GM18498 (cell line): Measurements from ENCODE around the gene TMEM245.
A peak's percentile ranks its signal among the peaks of the same experiment; 100 is the strongest.

Source experiments
- ATAC-seq: cut with Tn5 transposase; IDR thresholded peaks from one replicate; pipeline ENCODE4 v1.9.1; 2021; ENCODE audit warnings: mild to moderate bottlenecking, moderate library complexity; ENCODE audit not compliant: unreplicated experiment

Gene TMEM245

DNA sequence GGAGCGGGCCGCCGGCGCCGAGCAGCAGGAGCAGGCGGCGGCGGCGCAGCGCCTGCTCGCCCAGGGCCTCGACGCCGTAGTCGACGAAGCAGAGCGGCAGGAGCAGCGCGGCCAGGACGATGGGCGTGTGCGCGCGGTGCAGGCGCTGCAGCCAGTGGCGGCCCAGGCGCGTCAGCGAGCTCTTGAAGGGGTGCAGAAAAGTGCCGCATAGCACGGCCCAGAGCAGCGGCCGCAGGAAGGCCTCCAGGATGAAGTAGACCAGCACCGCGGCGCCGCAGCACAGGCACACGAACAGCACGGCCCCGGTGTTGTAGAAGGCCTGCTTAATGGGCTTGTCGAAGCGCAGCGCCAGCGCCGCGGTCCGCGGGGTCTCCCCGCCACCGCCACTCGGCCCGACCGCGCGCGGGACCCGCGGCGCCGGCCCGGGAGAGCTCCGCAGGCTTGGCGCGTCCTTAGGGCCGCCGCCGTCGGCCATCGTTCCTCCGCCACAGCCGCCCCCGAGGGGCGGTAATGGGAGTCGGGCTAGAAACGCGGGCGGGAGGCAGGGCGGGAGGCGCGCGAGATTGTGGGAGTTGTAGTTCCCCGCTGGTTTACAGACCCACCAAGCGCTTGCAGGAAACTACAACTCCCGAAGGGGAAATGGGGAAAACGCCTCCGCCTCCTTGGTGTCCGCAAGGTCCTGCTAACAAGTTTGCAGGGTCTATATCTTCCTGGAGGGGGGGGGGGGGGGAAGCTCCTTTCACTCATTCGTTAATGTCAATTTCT lies at the start of gene TMEM245:
Gene TMEM245, minus strand, starts transcription at position 509 of the 765 bp plus-strand sequence. Its CDS starts 34 bp downstream, at position 475.
- peak; percentile 94 for ATAC-seq

DNA sequence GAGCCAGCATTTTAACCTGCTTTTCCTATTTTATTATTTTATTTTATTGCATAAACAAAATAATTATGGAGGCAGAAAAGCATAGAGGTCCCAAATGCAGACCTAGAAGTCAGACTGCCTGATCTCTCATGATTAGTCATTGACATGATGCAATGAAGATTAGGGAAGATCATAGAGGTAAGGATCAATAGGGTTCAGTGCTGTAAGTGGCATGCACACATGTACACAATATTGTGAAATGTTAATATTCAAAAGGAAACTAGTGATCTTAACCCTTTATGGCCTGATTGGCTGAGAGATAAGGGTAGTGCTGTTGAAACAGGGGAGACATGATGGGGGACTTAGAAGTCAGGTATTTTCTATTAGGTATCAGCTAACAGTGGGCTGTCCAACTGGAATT lies 48.4 kb upstream of the TMEM245 start:
- ATAC-seq, result no peak

DNA sequence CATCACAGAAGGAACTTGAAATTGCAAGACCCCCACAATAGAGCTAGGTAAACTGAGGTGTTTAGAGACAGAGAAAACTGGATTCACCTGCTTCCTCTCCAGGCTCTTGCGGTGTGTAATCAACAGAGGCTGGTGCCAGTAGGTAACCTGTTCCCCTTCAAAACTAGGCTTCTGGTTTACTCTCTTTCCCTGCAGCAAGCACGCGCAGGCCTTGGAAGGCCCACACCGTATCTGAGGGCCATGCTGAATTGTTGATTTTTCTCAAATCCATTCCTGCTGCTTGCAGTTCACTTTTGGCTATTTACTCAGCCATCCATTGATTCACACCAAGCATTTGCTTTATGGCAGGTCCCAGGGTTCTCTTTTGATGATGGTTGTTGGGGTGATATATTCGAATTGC lies 48.0 kb upstream of the TMEM245 start:
- ATAC-seq, result no peak

DNA sequence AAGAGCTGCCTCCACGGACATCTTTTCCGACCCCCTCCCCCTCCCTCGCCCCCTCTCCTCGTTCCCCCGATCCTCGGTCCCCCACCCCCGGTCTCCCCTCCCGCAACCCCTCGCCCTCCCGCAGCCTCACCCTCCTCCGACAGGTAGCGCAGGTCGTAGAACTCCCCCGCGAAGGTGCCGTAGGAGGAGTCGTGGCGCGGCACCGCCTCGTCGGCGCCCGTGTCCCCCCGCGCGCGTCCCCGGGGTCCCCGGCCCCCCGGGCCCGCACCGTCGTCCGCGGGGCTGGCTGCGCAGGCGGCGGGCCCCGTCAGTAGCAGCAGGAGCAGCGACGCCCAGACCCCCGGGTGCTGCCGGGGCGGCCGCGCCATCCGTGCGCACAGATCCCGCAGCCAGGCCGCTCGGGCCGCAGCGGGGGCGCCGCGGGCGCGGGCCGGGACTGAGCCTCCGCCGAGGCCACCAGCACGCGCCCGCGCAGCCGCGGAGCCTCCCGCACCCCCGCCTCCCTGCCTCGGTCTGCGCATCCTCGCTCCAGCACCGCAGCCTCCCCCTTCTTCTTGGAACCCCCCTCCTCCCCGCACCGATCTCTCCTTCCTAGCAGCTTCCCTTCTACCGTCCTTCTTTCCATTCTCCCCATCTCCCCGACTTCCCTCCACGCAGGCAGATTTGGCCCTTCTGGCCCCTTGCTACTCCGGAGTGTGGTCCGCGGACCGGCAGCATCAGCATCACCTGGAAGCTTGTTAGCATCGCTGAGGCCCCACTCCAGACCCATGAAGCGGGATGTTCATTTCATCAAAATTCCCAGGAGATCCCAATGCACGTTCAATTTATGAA lies 47.2 kb upstream of the TMEM245 start, which contains the start of gene FRRS1L:
Gene FRRS1L, minus strand, starts transcription at position 479 of the 831 bp plus-strand sequence. Its CDS starts 111 bp downstream, at position 368.
- no peak for ATAC-seq

DNA sequence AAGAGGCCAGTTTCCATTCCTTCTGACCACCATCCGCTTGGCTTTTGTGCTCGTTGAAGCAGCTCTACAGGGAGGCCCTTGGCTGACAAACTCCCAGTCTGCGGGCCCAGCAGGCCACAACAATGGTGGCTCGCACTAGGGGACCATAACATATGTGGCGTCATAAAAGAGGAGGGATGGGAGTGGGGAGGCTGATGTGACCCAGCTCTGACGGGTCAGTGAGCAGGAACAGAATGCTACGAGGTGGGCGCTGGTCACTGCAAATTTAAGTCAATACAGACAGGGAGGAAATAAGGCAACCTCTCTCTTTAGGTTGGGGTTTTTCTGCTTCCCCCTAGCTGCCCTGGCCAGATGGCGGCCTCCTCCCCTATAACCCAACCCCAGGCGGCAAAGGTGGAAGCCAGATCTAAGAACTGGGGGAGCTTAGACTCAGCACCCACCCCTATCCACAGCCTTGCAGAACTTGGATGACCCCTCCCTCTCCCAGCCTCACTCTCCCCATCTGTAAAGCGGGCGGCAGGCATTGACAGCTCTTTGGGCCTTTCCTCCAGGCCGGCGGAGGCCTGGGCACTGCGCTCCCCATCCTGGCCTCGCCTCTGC lies 46.5 kb upstream of the TMEM245 start:
- no peak for ATAC-seq

DNA sequence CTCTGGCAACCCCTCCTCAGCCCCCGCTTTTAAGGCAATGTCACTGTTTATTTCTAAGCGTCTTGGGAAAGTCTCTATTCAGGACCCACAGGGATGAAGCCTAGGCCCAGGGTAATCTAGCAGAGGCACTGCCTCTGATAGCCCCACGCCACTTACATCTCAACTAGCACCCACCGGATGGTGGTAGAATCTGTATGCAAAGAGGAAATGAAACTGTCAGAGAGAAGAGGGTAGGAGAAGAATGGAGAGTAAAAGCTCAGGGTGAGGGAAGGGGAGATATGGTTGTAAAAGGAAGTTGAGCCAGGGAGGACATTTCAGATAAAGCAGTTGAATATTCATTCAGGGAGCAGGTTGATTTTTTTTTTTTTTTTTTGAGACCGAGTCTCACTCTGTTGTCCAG lies 44.3 kb upstream of the TMEM245 start:
- ATAC-seq, result peak; percentile 86

DNA sequence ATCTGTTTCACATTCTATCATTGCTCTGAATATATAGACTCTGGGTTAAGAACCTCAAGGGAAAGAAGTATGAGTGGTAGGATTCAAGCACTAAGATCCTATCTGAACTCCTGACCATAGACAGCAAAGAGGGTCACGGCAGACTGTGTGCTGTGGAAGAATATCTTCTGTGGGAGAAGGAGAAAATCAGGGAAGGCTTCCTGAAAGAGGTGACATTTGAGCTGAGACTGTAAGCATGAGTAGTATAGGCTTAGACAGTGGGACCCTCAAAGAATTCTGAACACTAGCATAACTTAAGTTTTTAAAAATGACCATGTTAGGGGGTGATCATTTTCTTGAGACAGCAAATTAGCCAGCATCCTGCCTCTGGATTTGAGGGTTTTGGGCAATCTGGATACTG lies 43.4 kb upstream of the TMEM245 start:
- ATAC-seq, result no peak

DNA sequence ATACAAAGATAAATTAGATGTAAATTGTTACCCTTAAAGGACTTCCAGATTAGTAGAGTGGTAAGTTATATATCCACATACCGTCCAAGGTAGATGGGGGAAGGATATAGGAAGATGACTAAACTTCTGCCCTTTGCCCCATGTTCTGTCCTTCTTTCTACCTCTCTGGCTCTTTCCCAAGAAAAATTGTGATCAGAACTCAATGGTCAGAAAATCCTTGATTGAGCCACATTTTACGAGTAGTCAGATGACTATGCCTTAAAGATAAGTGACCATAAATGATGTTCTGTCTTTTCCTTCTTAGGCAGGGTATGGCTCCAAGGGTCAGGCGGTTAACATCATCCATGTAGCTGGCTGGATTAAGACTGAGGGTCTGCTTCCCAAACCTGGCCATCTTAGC lies 42.9 kb upstream of the TMEM245 start:
- ATAC-seq, result no peak

DNA sequence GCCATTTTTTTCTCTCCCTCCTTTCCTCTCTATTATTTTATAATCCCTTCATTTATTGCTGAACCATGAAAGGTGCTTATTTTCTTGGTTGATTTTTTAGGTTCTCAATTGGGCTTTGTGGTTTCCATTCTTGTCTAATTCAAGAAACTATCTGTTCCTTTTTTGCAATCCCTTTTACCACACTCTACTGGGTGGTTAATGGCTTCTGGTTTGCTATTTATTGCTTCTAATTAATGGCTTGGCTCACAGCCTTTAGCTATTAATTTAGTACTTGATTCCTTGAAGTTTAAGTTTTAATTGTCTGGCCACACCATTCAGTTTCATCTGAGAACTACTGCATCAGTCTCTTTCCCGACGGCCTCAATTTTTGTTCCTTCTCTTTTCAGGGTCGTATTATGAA lies 41.7 kb upstream of the TMEM245 start:
- no peak for ATAC-seq

DNA sequence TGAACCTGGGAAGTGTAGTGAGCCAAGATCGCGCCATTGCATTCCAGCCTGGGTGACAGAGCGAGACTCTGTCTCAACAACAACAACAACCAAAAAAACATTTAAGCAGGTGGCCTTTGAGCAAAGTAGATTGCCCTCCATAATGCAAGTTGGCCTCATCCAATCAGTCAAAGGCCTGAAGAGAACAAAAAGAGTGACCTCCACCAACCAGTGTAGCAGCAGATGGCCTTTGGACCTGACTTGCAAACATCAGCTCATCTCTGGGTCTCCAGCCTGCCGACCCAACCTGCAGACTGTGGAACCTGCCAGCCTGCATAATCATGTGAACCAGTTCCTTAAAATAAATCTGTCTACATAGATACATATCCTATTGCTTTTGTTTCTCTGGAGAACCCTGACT lies 39.8 kb upstream of the TMEM245 start:
- no peak for ATAC-seq

DNA sequence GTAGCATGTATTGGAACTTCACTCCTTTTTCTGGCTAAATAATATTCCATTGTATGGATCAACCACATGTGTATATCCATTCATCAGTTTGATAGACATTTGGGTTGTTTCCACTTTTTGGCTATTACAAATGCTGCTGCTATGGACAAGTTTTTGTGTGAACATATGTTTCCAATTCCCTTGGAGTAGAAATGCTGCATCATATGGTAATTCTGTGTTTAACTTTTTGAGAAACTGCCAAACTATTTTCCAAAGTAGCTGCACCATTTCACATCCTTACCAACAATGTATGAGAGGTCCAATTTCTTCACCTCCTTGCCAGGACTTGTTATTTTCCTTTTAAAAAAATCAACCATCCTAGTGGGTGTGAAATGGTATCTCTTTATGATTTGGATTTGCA lies 38.9 kb upstream of the TMEM245 start:
- no peak for ATAC-seq

DNA sequence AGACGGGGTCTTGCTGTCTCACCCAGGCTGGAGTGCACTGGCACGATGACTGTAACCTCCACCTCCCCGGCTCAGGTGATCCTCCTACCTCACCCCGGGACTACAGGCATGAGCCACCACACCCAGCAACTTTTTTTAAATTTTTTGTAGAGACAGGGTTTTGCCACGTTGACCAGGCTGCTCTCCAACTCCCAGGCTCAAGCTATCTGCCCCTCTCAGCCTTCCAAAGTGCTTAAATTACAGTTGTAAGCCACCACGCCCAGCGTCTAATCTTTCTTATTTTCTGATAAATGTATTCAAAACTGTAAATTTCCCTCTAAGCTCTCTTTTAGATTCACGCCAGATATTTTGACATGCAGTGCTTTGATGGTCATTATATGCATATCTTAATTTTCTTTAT lies 37.0 kb upstream of the TMEM245 start:
- no peak for ATAC-seq

DNA sequence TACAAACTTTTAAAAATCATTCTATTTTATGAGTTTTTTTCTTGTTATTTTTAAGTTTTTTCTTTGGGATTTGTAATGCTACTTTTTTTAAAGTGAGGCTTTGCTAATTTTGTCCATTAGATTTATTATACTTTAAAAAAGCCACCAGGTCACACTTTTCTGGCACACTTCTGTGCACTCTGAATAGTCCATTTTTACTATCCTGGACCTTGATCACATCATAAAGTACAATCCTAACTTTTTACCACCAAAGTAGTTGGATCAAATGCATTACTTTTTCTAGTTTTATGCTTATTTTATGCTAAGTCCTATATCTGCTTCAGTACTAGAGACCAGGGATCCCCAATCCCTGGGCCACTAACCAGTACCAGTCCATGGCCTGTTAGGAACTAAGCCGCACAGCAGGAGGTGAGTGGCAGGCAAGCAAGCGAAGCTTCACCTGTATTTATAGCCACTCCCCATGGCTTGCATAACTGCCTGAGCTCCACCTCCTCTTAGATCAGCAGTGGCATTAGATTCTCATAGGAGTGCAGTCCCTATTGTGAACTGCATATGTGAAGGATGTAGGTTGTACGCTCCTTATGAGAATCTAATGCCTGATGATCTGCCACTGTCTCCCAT lies 31.3 kb upstream of the TMEM245 start:
- no peak for ATAC-seq

DNA sequence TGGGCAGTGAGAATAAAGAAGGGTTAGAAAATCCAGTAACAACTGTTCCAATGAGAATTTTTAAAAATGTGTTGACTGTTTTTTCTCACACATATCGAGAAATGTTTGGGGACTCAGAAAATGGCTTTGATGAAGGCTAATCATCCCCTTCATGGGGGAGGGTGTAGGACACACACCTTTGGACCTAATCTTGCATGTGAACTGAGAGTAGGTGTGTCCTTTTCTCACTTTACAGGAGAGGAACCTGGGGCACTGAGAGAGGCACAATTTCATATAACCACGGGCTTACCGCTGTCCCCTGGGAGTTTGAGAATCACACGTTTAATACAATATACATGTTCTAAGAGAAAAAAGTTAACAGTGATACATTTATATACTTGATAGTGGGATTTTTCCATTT lies 30.0 kb upstream of the TMEM245 start:
- no peak for ATAC-seq

DNA sequence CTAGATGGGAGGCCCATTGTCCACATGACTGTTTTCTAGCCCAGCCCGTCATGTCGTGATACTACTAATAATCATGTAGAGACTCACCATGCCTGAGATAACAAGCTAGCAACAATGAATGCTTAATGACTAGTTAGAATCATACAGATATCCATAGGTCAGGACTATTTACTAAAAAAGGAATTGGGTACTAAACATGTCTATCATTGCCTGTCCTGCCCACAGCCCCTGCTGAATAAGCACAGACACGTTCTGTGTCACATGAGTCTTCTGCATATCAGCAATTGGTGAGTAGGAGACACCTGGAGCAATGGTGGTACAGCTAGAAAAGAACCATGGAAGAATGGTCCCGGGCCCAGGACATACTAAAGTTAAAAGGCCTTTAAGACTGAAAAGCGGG lies 29.3 kb upstream of the TMEM245 start:
- ATAC-seq, result no peak

DNA sequence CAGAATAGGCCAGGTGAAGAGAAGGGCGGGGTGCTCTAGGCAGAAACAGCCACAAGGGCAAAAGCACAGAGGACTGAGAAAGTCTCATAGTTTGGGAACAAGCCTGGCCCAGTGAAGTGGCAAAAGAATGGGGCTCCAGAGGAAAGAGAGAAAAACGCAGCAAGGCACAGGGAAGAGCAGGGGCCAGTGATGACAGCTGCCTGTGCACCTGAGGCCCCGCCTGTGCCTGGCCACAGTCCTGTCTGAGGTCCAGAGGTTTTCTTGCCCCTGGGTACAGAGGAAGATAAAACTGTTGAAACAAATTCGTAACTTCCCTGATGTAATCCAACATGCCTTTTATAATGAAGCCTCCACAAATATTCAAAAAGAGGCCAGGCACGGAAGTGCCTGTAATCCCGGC lies 25.3 kb upstream of the TMEM245 start:
- ATAC-seq, result no peak

DNA sequence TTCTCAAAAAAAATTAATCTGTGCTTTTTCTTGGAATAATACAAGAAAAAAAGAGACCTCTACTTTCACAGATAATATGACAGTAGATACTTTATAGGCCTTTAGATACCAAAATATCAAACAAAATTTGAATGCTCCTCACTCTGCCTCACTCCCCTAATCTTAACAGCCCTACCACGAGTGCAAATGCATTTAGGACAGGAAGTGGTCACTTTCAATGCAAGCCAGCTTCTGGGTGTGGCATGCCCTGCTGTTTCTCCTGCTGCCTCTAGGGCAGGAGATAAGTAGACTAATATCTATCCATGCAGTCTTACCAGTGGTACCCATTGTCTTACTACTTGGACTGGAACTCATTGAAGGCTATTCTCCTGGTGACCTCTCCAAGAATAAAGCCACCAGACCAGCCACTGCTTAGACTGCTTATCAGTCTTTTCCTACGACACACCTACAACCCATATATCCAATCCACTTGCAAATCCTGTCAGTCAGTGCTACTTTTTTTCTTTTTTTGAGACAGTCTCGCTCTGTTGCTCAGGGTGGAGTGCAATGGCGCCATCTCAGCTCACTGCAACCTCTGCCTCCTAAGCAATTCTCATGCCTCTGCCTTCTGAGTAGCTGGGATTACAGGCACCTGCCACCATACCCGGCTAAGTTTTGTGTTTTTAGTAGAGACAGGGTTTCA lies 24.3 kb upstream of the TMEM245 start:
- peak; percentile 99 for ATAC-seq

DNA sequence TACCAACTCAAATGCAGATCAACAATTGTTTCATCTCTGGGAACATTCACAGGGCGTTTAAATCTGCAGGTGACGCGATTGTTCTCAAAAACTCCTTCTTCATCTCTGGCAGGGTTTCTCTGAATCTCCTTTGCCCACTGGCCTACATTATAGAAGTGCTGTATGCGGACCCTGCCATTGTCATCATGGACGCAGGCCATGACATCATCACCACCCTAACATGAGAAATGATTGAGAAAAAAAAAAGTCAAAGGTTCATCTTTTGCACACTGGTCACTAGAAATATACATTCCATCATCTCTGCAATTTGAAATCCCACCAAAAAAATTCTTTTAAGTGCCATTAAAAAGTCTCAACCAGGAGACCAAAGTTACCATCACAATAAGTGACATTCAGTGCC lies 21.6 kb upstream of the TMEM245 start:
- ATAC-seq, result no peak

DNA sequence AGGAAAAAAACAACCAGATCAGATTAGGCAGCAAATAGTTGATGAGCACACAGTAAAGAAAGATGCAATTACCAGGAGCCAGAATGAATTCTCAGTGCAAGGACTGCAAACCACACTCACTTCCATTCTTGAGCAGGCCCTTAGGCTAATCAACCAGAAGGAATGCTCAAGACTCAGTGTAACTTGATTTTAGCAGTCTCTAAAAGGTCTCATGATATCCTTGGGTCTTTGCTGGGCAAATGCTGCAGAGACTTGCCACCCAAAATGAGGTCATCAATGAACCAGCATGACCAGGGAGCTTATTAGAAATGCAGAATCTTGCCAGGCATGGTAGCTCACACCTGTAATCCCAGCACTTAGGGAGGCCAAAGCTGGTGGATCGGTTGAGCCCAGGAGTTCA lies 20.1 kb upstream of the TMEM245 start:
- ATAC-seq, result no peak

DNA sequence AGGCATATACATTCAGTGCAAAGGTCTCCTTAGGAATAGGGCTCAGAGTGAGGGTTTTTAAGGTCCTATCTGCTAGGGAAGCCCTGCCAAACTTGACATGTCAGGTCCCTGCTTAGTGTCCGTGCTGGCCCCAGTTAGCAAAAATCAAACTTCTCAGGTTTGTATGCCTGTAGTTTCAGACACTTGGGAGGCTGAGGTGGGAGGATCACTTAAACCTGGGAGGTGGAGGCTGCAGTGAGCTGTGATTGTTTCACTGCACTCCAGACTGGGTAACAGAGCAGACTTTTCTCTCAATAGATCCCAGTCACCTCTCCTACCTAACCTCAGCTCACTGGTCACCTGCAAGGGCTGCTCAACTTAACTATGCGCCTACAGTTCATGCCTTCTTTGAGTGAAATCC lies 18.7 kb upstream of the TMEM245 start:
- ATAC-seq, result no peak

DNA sequence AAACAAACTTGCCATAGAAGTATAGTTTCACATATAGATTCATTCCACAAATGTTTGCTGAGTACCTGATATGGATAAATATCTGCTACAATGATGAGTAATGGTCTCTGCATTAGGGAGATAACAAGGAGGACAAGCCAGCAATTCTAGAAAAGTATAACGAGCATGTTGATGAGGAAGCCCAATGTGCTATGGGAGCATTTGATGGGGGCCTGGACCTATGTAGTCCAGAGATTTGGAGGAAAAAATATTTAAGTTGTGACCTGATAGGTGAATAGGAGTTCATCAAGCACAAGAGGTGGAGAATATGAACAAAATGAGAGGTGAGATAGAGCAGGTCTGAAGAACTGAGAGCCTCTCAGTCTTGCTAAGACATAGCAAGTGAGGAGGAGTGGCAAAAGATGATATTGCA lies 14.4 kb upstream of the TMEM245 start:
- no peak for ATAC-seq
